Colonic mucosa (tissue), 4 donors: ENCODE measurements around the gene PRRC1. TPM values are rescaled to one million over a fixed set of nuclear protein-coding genes. Genes with fewer than 3 reads are reported as not detected.

Experiments used
- DNase-seq: peaks from one replicate; pipeline ENCODE4 v3.0.0-alpha.2; 2020
- H3K27ac ChIP-seq: fragments of 200-600 bp; one replicate; pipeline ENCODE4 v1.8.0; 2021
- H3K27me3 ChIP-seq: fragments of 200-600 bp; one replicate; pipeline ENCODE4 v1.8.0; 2021
- H3K36me3 ChIP-seq: fragments of 200-600 bp; one replicate; pipeline ENCODE4 v1.8.0; 2021
- H3K4me1 ChIP-seq: fragments of 200-600 bp; one replicate; pipeline ENCODE4 v1.8.0; 2021; ENCODE audit warnings: mild to moderate bottlenecking
- H3K4me3 ChIP-seq: fragments of 200-600 bp; one replicate; pipeline ENCODE4 v1.8.0; 2021
- H3K9ac ChIP-seq, 2 donors: one replicate each; pipeline ENCODE4 v1.7.0; 2013; ENCODE audit warnings: control low read depth in 2 of 2, low read depth in 2 of 2, low read length in 2 of 2
- H3K9me3 ChIP-seq: fragments of 200-600 bp; one replicate; pipeline ENCODE4 v1.8.0; 2021
- intact Hi-C: fragments of 100-400 bp; cut with DNase I; formaldehyde crosslinking; loops from one replicate; pipeline ENCODE4 v1.14.1; 2022
- total RNA-seq, 2 donors: library from RNA; stranded (reverse); fragmentation: NEBNext Ultra II Directional in 1 of 2; extraction: Animal tissue kit (Norgen Biotek cat#: 25700) in 1 of 2; gene quantifications; one replicate each; pipeline ENCODE4 v1.2.1, GENCODE V29; 2021
- TF ChIP-seq, protein P1 (sequence below): fragments of 200-600 bp; IDR thresholded peaks from one replicate; pipeline ENCODE4 v1.8.0; 2022; ENCODE audit warnings: antibody characterized with exemption, mild to moderate bottlenecking
- donor health status: healthy.
- donor health status: DM: no; HTN: no; CAD: no.
- donor health status: DM: no; HTN: no; CAD: no.

Gene PRRC1
- total RNA-seq, 2 donors from 2014 or later: 73.0 to 79.9 TPM

DNA sequence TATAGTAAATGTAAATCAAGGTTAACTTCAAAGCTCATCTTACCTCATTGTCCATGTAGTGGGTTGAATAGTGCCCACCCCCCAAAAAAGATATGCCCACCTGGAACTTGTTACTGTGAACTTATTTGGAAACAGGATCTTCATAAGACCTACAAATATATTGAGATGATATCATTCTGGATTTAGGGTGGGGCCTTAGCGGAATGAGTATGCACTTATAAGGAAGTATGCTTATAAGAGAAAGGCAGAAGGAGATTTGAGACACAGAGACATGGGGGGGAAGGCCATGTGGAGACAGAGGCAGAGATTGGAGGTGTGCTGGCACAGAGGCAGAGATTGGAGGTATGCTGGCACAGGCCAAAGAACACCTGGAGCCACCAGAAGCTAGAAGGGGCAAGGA is 2.6 kb upstream of the PRRC1 start:
- intact Hi-C loops: no loop called here
- Histone ChIP-seq H3K4me1 (no peaks in the 10 kb centered on the region), H3K9me3 (no peaks in the 10 kb centered on the region), H3K4me3 (no peak overlapping the region), H3K36me3 (no peaks in the 10 kb centered on the region), H3K9ac (no peak overlapping the region), H3K27me3 (peaks cover 2% of the 10 kb centered on the region), H3K27ac (no peak overlapping the region)
- DNase-seq: no peak
- TF ChIP-seq, protein P1, sequence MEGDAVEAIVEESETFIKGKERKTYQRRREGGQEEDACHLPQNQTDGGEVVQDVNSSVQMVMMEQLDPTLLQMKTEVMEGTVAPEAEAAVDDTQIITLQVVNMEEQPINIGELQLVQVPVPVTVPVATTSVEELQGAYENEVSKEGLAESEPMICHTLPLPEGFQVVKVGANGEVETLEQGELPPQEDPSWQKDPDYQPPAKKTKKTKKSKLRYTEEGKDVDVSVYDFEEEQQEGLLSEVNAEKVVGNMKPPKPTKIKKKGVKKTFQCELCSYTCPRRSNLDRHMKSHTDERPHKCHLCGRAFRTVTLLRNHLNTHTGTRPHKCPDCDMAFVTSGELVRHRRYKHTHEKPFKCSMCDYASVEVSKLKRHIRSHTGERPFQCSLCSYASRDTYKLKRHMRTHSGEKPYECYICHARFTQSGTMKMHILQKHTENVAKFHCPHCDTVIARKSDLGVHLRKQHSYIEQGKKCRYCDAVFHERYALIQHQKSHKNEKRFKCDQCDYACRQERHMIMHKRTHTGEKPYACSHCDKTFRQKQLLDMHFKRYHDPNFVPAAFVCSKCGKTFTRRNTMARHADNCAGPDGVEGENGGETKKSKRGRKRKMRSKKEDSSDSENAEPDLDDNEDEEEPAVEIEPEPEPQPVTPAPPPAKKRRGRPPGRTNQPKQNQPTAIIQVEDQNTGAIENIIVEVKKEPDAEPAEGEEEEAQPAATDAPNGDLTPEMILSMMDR: no peak

DNA sequence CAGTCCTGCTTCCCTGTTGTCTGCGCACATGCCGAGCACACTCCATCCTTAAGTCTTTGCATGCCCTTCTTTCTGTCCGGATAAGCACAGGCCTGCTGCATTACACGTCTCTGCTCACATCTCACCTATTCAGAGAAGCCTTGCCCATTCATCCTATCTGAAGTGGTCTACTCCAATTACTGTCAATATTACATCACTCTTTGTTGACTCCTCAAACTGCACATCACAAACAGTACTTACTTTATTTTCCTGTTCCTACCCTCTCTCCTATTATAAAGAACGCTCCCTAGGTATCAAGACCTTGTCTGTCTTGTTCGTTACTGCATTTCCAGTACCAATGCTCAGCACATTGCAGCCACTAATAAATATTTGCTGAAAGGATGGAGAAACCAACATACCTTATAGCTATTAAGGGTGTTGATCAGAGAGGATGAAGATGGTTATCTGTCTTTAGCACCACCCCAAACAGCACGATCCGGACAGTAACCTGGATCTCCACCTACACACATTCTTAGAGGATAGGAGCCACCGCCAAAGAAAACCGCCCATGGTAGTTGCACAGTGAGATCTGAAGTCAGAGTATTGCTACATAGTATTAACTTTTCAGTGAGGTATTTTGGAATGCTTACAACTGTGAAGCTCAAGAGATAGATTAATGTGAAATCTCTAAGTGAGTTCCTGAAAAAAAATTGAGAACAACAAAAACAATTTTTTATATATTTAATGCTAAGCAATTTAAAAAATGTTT is 1.6 kb upstream of the PRRC1 start:
- H3K4me3 ChIP-seq: no peak overlapping the region
- intact Hi-C loops: no loop called here

DNA sequence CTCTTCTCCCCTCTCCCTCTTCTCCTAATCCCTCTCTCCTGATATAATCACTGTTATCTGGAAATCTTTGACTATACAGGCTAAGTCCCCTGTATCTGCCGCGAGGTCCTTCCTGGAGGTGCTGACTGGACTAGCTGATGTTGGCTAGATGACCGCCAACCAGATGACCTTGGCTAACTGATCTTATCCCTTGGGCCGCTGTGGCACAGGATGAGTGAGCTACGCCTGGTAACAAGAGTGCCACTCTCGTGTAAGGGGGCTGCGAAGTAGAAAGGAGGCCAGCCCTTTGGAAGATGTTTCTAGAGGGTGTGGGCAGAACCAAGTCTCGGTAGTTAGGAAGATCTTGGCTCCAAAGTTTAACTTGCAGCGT is 345 bp upstream of the PRRC1 start:
- Histone ChIP-seq H3K27ac (no peak overlapping the region), H3K36me3 (no peaks in the 10 kb centered on the region), H3K27me3 (peaks cover 2% of the 10 kb centered on the region), H3K4me3 (peak overlapping the region; percentile 96), H3K9ac (no peak overlapping the region), H3K4me1 (no peaks in the 10 kb centered on the region), H3K9me3 (no peaks in the 10 kb centered on the region)
- DNase-seq: no peak
- TF ChIP-seq, protein P1: no peak
- intact Hi-C loops: no loop called here

More for the DNA sequence above, 1.6 kb upstream of the PRRC1 start:
- no peaks in the 10 kb centered on the region for H3K4me1 ChIP-seq
- TF ChIP-seq, protein P1: no peak
- H3K27me3 ChIP-seq: peaks cover 2% of the 10 kb centered on the region
- DNase-seq: no peak
- H3K36me3 ChIP-seq: no peaks in the 10 kb centered on the region
- no peak overlapping the region for H3K9ac ChIP-seq
- no peaks in the 10 kb centered on the region for H3K9me3 ChIP-seq
- H3K27ac ChIP-seq: no peak overlapping the region

DNA sequence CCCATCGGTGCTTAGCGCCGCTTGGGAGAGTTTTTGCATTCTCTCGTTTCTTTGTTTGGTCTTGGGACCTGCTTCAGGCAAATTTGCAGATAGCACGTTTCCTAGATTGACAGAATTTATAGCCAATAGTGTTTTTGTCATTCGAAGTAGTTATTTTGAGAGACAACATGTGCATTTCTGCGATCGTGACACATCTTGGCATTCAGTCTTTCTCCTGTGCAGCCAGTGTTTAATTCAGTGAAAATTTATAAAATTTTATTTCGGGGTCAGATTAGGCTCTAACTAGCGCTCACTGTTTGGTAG is 830 bp downstream of the PRRC1 start:
- Histone ChIP-seq H3K4me1 (no peaks in the 10 kb centered on the region), H3K27me3 (peaks cover under 1% of the 10 kb centered on the region), H3K4me3 (peak overlapping the region; percentile 96), H3K9ac (peak overlapping the region; percentile 85 to 95), H3K9me3 (no peaks in the 10 kb centered on the region), H3K27ac (peak overlapping the region; percentile 90), H3K36me3 (no peaks in the 10 kb centered on the region)
- intact Hi-C loops: no loop called here
- DNase-seq: no peak
- TF ChIP-seq, protein P1: no peak

DNA sequence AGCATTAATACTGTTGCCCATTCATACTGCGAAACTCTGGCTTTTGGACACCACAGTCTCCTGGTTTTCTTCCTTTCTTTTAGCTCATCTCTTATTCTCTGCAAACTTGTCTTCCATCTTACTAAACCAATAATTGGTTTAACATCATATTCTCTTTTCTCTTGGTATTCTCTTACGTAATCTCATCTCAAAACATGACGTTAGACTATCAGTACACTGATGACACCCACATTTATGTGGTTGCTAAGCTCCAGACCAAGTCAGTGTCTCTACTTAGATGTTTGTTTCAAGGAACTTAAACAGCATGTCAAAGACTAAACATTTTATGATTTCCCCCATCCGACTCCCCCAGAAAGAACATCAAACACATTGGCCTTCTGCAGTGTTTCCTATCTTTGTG is 2.1 kb downstream of the PRRC1 start:
- no peaks in the 10 kb centered on the region for H3K9me3 ChIP-seq
- no peak overlapping the region for H3K9ac ChIP-seq
- no peaks in the 10 kb centered on the region for H3K4me1 ChIP-seq
- H3K4me3 ChIP-seq: no peak overlapping the region
- H3K27me3 ChIP-seq: no peaks in the 10 kb centered on the region
- intact Hi-C loops: no loop called here
- TF ChIP-seq, protein P1: no peak
- no peaks in the 10 kb centered on the region for H3K36me3 ChIP-seq
- H3K27ac ChIP-seq: no peak overlapping the region
- DNase-seq: no peak
